Activated naive CD8-positive, alpha-beta T cell (primary cell): Measurements from ENCODE around the gene C1orf159.

Source experiments
- H3K27ac Mint-ChIP-seq: one replicate; pipeline ENCODE4 v1.8.0; 2021; ENCODE audit warnings: mixed read lengths
- H3K27me3 Mint-ChIP-seq: one replicate; pipeline ENCODE4 v1.8.0; 2021; ENCODE audit warnings: mixed read lengths
- H3K36me3 Mint-ChIP-seq: one replicate; pipeline ENCODE4 v1.8.0; 2021; ENCODE audit warnings: mixed read lengths
- H3K4me1 Mint-ChIP-seq: one replicate; pipeline ENCODE4 v1.8.0; 2021; ENCODE audit warnings: low read depth, mixed read lengths
- H3K4me3 Mint-ChIP-seq: one replicate; pipeline ENCODE4 v1.8.0; 2021; ENCODE audit warnings: mild to moderate bottlenecking, mixed read lengths
- H3K9me3 Mint-ChIP-seq: one replicate; pipeline ENCODE4 v1.8.0; 2021; ENCODE audit warnings: low read depth, mixed read lengths

C1orf159 gene

DNA sequence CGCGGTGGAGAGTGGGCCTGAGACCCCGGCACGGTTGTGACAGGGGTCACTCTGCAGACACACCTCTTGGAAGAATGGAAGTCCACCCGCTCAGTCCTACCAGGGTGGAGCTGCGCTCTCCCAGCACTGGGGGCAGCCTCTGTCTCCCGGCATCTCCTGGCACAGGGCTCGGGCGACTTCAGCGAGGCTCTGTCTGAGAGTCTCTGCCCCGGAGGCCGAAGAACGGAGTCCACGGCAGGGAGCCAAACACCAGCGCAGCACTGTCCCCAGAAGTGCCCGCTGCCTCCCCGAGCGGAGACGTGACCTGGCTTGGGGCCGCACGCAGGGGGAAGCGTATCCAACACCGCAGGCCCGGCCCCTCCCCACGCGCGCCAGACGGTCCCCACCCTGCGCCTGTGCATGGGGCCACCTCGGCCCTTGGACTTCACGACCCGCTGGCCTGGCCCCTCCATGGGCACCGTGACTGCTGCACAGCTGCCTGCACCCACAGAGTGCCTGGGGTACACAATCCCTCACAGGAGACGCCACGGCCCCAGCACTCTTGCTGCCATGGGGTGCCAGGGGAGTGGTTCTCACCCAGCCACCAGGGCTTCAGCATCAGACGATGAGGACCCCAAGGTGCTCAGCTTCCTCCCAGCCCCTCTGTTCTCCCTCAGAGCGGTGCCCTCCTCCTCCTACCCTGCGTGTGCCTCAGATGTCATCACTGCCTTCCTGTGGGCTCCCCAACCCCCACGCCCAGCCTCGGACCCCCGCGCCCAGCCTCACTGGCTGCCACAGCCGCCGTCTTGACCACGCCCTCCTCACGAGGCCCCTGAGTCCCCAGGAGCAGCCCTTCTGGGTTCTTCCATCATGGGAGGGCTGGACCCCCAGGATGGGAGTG lies 26.8 kb downstream of the C1orf159 start:
- H3K27me3 Mint-ChIP-seq, result no peaks in the 10 kb centered on the region
- no peaks in the 10 kb centered on the region for H3K9me3 Mint-ChIP-seq
- no peaks in the 10 kb centered on the region for H3K4me1 Mint-ChIP-seq
- no peak overlapping the region for H3K27ac Mint-ChIP-seq
- H3K4me3 Mint-ChIP-seq, result no peak overlapping the region
- peaks cover 2% of the 10 kb centered on the region for H3K36me3 Mint-ChIP-seq

DNA sequence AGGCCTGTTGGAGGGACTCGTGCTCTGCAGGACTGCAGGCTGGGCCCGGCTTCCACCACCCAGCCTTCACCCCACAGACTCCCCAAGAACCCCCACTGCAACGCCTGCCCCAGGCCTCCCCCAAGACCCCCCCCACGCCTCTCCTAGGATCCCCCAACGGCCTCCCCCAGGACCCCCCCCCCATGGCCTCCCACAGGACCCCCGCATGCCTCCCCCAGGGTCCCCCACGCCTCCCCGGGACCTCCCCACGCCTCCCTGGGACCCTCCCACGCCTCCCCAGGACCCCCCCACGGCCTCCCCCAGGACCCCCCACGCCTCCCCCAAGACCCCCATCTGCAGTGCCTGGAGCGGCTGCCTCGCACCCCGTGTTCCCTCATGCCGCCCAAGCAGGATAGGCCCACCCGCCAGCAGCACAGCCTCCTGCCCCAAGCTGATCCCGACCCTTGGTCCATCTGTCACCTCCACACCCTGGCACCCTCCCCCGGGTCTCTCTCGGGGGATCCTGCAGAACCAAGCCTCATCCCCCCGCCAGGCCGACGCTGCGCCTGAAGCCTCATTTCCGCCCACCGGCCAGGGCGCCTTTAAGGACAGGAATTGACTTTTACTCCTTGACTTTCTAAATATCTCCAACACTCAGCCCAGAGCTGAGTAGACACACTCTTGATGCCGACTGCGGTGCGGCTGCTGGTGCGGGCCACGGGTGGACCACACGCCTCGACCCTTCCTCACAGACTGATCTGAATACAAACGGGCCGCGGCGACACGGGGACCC lies 27.7 kb downstream of the C1orf159 start:
- H3K27me3 Mint-ChIP-seq, result no peaks in the 10 kb centered on the region
- no peaks in the 10 kb centered on the region for H3K4me1 Mint-ChIP-seq
- no peak overlapping the region for H3K27ac Mint-ChIP-seq
- H3K36me3 Mint-ChIP-seq, result peaks cover 2% of the 10 kb centered on the region
- no peaks in the 10 kb centered on the region for H3K9me3 Mint-ChIP-seq
- no peak overlapping the region for H3K4me3 Mint-ChIP-seq

DNA sequence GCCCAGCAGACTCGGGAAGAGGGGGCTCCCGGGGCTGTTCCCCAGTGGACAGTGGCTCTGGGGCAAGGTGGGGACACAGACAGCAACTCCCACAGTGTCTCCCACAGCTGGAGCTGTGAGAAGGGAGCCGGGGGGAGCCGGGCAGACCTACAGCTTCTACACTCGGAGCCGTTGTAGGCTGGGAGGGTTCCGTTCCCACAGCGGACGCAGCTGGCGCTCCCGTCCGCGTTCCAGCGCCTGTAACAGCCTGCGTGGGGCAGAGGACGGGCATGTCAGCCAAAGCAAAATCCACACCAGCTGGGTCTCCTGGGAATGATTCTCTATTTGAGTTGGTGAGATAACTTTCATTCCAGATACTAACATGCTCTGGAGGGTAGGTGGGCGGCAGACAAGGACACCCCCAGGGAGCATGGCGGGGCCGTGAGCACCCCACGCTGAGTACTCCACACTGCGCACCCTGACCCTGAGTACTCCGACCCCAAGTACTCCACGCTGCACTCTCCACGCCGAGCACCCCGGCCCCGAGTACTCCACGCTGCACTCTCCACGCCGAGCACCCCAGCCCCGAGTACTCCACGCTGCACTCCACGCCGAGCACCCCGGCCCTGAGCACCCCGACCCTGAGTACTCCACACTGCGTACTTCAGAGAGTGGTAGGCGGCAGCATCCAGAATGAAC lies 28.4 kb downstream of the C1orf159 start:
- Mint-ChIP-seq H3K27ac (no peak overlapping the region), H3K27me3 (no peaks in the 10 kb centered on the region), H3K9me3 (no peaks in the 10 kb centered on the region), H3K36me3 (no peaks in the 10 kb centered on the region), H3K4me1 (no peaks in the 10 kb centered on the region), H3K4me3 (no peak overlapping the region)

DNA sequence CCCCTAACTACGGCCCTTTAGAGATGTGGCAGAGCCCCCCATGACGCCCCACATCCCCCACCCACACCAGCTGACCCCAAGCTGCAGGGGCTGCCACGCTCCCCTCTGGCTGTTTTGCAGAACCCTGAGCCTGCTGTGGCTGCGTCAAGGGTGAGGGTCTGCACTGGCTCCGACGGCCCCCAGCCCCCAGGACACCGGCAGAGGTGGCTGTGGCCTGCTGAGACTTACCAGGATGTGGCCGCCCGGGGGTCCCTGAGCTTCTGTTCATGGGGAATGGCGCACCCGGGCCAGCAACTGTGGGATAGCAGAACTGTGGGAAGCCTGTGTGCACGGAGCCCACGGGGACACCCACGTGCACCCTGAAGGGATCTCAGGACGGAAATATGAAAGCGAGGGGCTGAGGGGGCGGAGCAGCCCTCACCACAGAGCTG lies 29.0 kb downstream of the C1orf159 start:
- no peaks in the 10 kb centered on the region for H3K4me1 Mint-ChIP-seq
- H3K27ac Mint-ChIP-seq, result no peak overlapping the region
- H3K27me3 Mint-ChIP-seq, result no peaks in the 10 kb centered on the region
- no peaks in the 10 kb centered on the region for H3K36me3 Mint-ChIP-seq
- no peak overlapping the region for H3K4me3 Mint-ChIP-seq
- H3K9me3 Mint-ChIP-seq, result no peaks in the 10 kb centered on the region

DNA sequence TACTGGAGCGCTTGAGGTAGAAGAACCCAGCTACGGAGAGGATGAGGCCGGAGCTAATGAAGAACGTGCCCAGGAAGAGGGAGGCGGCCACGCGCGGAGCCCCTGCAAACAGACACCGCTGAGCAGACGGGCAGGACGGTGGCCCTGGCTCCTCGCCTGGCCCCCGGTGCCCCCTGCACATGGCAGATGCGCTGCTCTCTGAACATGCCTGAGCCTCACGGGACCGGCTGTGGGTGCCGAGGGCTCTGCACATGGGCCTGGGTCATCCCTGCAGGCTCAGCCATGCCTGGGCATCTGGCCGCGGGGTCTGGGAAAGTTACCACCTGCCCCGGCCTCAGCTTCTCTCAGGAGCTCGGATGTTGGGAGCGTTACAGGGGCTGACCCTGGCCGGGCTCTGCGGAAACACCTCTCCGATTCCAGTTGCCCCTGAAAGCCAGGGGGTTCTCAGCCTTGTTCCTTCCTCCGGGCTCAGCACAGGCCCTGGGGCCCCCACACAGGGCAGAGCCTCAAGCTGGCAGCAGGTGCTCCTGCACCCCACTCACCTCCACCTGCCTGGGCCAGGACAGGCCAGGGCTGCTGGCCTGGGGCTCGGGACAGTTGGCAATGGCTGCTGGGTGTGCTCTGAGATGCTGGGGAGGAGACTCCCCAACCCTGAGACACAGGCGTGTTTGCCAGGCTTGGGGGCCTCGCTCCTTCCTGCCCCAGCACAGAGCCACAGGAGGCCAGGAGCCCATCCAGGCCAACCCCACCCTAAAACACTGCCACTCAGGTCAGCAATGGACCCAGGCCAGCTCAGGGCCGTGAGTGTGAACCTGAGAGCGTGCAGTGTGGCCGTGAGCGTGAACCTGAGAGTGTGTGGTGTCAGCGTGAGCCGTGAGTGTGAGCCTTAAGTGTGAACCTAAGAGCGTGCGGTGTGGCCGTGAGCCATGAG lies 29.7 kb downstream of the C1orf159 start:
- no peaks in the 10 kb centered on the region for H3K27me3 Mint-ChIP-seq
- no peak overlapping the region for H3K4me3 Mint-ChIP-seq
- H3K4me1 Mint-ChIP-seq, result no peaks in the 10 kb centered on the region
- H3K9me3 Mint-ChIP-seq, result no peaks in the 10 kb centered on the region
- H3K36me3 Mint-ChIP-seq, result no peaks in the 10 kb centered on the region
- H3K27ac Mint-ChIP-seq, result no peak overlapping the region

DNA sequence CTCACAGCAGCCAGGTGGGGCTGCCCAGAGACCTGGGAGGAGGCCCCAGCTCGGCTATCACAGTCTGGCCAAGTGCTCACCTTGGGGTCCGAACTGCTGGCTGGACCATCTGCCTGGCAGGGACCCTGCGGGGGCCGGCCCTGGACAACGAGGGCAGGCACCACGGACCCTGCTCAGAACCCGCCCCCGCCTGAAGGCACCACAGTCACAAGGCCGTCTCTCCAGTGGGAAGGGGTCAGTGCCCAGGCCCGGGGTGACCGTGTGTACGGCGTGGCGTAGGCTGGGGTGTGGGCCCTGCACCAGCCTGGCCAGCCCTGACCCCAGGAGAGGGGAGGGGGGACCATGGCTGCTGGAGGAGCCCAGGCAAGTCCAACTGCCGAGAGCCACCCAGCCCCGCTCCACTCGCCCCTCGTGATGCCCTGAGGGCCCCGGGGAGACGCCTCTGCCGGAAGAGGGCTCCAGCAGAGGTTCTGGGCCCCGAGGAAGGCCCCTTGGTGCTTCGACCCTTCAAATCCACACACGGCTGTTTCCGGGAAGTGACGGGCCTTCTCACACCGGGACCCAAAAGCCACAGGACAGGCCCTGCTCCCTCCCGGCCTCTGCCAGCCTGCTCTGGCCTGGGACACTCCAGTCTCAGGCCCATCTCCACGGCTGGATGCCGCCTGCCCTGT lies 30.6 kb downstream of the C1orf159 start:
- no peaks in the 10 kb centered on the region for H3K36me3 Mint-ChIP-seq
- H3K4me3 Mint-ChIP-seq, result no peak overlapping the region
- no peaks in the 10 kb centered on the region for H3K4me1 Mint-ChIP-seq
- H3K9me3 Mint-ChIP-seq, result no peaks in the 10 kb centered on the region
- H3K27me3 Mint-ChIP-seq, result no peaks in the 10 kb centered on the region
- H3K27ac Mint-ChIP-seq, result no peak overlapping the region

DNA sequence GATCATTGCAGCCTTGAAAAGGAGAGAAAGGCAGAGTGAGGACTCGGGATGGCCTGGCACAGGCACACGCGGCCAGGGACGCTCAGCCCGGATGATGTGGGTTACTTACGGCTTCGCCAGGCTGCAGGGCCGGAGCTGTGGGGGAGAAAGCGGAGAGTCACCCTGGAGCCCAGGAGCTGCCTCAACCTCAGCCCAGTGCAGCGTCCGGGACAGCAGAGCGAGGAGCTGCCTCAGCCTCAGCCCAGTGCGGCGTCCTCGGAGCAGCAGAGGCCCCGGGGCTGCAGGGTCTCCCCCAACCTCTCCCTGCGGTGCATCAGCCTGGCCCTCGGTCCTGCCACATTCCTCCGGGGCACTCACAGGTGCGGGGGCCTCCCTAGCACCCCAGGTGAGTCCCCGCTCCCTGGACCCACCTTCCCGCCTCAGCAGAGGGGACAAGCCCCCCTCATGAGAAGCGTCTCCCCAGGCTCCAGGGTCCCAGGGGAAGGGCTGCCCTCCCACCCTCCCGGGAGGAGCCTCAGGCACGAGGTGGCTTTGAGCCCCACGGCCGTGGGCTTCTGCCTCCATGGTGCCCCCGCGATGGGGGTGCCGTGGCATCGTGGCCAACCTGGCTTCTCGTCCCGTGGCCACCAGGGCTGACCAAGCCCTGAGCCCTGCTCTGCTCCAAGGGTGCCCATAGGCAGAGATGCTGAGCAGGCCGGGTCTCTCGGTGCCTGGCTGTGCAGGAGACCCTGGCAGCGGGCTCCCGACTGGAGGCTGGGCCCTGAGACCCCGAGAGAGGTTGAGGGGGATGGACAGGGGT lies 31.3 kb downstream of the C1orf159 start:
- Mint-ChIP-seq H3K4me3 (no peak overlapping the region), H3K4me1 (no peaks in the 10 kb centered on the region), H3K36me3 (no peaks in the 10 kb centered on the region), H3K9me3 (no peaks in the 10 kb centered on the region), H3K27me3 (no peaks in the 10 kb centered on the region), H3K27ac (no peak overlapping the region)

DNA sequence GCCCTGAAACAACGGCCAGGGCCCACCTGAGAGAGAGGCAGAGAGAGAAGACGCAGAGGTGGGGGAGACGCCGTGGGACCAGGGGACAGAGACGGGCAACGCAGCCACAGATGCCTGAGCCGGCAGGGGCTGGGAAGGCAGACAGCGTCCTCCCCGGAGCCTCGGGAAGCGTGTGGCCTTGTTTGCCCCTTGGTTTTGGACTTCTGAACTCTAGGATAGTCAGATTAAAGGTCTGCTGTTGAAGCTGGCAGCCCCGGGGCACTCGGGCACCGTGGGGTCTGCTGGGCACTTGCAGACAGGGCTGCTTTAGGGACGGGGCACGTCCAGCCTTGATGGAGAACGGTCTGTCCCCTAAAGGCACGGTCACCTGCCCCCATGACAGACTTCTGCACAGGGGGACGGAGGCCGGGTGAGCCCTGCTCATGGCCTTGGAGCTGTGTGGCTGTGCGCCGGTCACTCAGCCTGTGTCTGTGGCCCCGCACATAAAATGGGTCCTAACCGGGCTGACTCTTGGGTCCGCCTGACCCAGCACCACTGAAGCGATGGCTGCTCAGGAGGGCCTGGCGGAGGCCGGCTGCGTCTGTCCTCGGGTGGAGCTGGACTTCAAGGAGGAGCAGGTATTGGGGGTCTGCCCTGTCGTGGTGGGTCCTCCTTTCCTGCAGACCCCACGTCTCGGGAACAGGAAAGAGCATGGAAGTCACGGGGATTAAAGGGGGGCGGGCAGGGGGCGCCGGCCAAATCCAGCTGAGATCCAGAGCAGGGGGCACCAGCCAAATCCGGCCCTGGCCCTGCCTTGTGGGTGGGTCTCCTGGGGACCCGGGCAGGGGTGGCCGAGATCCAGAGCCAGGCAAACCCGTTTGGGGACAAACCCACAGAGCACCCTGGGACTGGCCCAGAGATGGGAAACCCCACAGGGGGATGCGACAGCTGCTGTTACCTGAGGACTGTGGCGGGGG lies 32.2 kb downstream of the C1orf159 start:
- no peaks in the 10 kb centered on the region for H3K36me3 Mint-ChIP-seq
- H3K4me3 Mint-ChIP-seq, result no peak overlapping the region
- no peaks in the 10 kb centered on the region for H3K9me3 Mint-ChIP-seq
- no peak overlapping the region for H3K27ac Mint-ChIP-seq
- no peaks in the 10 kb centered on the region for H3K4me1 Mint-ChIP-seq
- H3K27me3 Mint-ChIP-seq, result no peaks in the 10 kb centered on the region

DNA sequence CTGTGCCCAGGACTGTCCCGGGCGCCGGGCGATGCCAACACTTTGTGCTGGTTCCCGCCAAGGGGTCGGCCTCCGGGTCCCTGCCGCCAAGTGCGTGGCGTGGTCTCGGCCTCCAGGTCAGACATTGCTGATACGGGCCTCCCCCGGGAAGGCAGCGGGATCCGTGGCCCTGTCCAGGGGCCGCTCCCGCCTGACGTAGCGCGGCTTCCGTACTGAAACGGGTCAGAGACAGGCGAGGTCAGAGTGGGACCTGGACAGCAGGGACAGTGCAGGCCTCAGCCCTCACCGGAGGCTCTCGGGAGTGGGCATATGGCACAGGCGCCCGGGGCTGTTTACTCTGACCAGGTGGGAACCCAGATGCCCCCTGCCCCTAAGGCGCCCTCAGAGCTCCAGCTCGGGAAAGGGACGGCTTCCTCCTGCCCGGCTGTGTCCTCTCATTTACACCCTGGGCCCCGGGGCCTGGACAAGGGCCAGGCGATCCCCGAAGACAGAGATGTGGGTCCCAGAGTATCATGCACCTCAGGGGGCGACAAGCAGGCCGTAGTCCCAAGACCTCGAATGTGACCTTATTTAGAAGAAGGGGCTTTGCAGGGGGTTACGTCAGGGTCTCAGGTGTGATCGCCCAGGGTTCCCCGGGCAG lies 33.0 kb downstream of the C1orf159 start:
- Mint-ChIP-seq H3K36me3 (no peaks in the 10 kb centered on the region), H3K27me3 (no peaks in the 10 kb centered on the region), H3K9me3 (no peaks in the 10 kb centered on the region), H3K4me1 (no peaks in the 10 kb centered on the region), H3K4me3 (no peak overlapping the region), H3K27ac (no peak overlapping the region)

DNA sequence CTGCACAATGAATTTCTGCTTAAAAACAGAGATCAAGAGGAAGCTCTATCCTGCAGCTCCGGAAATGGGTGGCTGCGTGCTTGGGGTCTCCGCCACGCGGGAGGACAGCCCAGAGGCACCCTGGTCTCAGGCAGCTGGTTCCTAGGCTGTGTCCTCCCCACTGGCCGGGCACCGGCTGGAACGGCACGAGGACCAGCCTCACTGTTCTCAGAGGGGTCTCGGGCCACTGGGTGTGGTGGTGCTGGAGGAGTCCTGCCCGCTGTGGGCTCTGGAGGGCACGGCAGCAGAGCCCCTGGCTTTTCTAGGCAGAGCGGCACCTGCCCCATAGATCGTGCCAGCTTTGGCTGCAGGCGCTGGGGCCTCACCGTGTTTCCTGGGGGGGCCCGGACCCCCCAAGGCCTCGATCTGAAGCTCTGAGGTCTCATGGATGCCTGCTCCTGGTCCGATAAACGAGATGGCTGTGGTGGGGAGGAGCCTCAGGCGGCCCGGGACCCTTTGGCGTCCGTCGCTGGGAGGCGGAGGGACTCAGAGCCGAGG lies 33.6 kb downstream of the C1orf159 start:
- Mint-ChIP-seq H3K36me3 (no peaks in the 10 kb centered on the region), H3K27ac (no peak overlapping the region), H3K27me3 (no peaks in the 10 kb centered on the region), H3K4me3 (no peak overlapping the region), H3K9me3 (no peaks in the 10 kb centered on the region), H3K4me1 (no peaks in the 10 kb centered on the region)

DNA sequence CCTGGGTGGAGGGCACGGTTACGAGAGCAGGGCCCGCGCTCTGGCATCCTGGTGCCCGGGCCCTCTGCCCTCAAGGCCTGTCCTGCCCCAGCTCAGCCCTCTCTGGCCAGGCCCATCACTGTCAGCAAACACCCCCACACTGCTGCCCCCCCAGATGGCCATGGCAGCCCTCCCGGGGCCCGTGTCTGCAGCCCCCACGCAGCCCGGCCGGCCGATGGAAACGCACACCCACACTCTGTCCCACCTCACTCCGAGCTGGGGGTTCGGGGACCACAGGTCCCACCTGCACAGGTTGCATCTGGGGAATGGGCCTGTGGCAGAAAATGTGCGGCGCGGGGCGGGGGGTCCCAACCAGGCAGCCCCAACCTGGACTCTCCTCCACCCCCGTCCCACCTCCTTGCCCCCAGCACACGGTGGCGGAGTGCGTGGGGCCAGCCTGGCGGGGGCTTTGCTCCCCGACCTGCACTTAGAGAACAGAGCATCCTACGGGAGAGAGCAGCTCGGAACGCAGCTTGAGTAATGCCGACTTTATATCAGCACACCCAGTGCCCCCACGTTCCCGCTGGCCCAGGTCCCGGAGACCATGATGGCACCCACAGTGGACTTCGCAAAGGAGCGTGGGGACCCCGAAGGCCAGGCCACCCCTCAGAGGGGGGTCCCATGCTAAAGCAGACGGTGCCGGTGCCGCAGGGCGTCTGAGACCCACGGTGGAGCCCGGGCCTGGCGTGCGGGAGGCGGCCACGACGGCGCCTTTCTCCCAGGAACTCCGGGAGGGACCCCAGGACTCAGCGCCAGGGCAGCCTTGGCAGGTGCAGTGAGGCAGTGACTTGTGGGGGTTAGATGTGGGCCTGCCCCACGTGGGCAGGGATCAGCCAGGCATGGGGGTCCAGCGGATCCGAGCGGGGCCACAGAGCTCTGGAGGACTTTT lies 34.3 kb downstream of the C1orf159 start:
- Mint-ChIP-seq H3K4me3 (no peak overlapping the region), H3K27me3 (no peaks in the 10 kb centered on the region), H3K9me3 (no peaks in the 10 kb centered on the region), H3K4me1 (no peaks in the 10 kb centered on the region), H3K36me3 (no peaks in the 10 kb centered on the region), H3K27ac (no peak overlapping the region)
